Umbilical cord (tissue), 2 donors: ENCODE results near the gene PABPC1L. TPM values are rescaled to one million over a fixed set of nuclear protein-coding genes. Genes with fewer than 3 reads are reported as not detected.
A peak's percentile ranks its signal among the peaks of the same experiment; 100 is the strongest.

Experiments used
- DNase-seq: peaks from one replicate; pipeline ENCODE4 v3.0.0-alpha.2; 2015; ENCODE audit warnings: low spot score
- total RNA-seq: library from RNA; depleted of rRNA; stranded (reverse); fragments of >200 nt; gene quantifications from one replicate; pipeline ENCODE4 v1.2.3, GENCODE V29; 2014; ENCODE audit warnings: low replicate concordance; ENCODE audit not compliant: insufficient read depth

PABPC1L gene
- total RNA-seq, 1 donor from 2014 or later, result 6.5 TPM

GRCh38 chr20:44966030-44966961 is 56.4 kb downstream of the PABPC1L start, which contains the start of gene STK4:
Gene STK4 (plus strand): TSS chr20:44966512. CDS start chr20:44966569, 57 bp downstream.
- DNase-seq, result peak; percentile 95

- peak; percentile 18 for DNase-seq
Measured at GRCh38 chr20:44967207-44967807, 57.4 kb downstream of the PABPC1L start.

GRCh38 chr20:44969300-44969894 is 59.5 kb downstream of the PABPC1L start:
- DNase-seq, result no peak

- DNase-seq, result no peak
Measured at GRCh38 chr20:44970243-44970757, 60.4 kb downstream of the PABPC1L start.

GRCh38 chr20:44973053-44973452 is 63.2 kb downstream of the PABPC1L start:
- peak; percentile 76 for DNase-seq

- no peak for DNase-seq
Measured at GRCh38 chr20:44976698-44977097, 66.8 kb downstream of the PABPC1L start.

GRCh38 chr20:44979090-44979621 is 69.3 kb downstream of the PABPC1L start:
- peak; percentile 54 for DNase-seq

- DNase-seq, result no peak
Measured at GRCh38 chr20:44981736-44982406, 72.0 kb downstream of the PABPC1L start.

- no peak for DNase-seq
Measured at GRCh38 chr20:44983093-44983674, 73.3 kb downstream of the PABPC1L start.

GRCh38 chr20:44988631-44989171 is 78.8 kb downstream of the PABPC1L start:
- DNase-seq, result no peak

Other genes starting within 250 kb of the PABPC1L start
- 7.5 TPM for gene CCN5, start 194.7 kb upstream of the PABPC1L start, total RNA-seq
- gene KCNK15, start 164.2 kb upstream of the PABPC1L start, total RNA-seq, result 0.96 TPM
- 2.9 TPM for gene RIMS4, start 99.5 kb upstream of the PABPC1L start, total RNA-seq
- gene YWHAB, start 24.4 kb upstream of the PABPC1L start, total RNA-seq, result 57.5 TPM
- 7.2 TPM for gene TOMM34, start 50.3 kb downstream of the PABPC1L start, total RNA-seq
- gene STK4, start 56.5 kb downstream of the PABPC1L start, total RNA-seq, result 34.4 TPM
- gene KCNS1, start 191.1 kb downstream of the PABPC1L start, total RNA-seq, result 2.4 TPM
- 1.2 TPM for gene WFDC5, start 205.1 kb downstream of the PABPC1L start, total RNA-seq
- gene WFDC12, start 214.4 kb downstream of the PABPC1L start, total RNA-seq, result not detected